B cell (primary cell): ENCODE measurements around the gene SNX11. TPM values are rescaled to one million over a fixed set of nuclear protein-coding genes. Genes with fewer than 3 reads are reported as not detected.
"Not testable (repeated sequence)": the region's sequence is repeated elsewhere in the genome, so short reads cannot be mapped to it uniquely, and the experiment has no call there.

Experiments
- ATAC-seq: fragments of 200-7000 bp; cut with Tn5 transposase; one replicate; pipeline ENCODE4 v1.10.0; 2021; ENCODE audit warnings: low read depth, mild to moderate bottlenecking, moderate number of reproducible peaks, moderate library complexity
- CTCF ChIA-PET: fragments of 350-600 bp; sonication (Branson Sonifier 250); formaldehyde crosslinking; loops from one replicate; lab custom pipeline; 2021; ENCODE audit warnings: antibody characterized with exemption, inconsistent platforms; lab: Charles Lee
- POLR2A ChIA-PET: fragments of 350-600 bp; sonication (Branson Sonifier 250); formaldehyde crosslinking; loops from one replicate; lab custom pipeline; 2021; ENCODE audit warnings: antibody characterized with exemption; lab: Charles Lee
- DNase-seq: peaks from one replicate; pipeline ENCODE4 v3.0.0; 2013
- H2AFZ ChIP-seq: 2 replicates; pipeline ENCODE4 v1.6.1; 2012; ENCODE audit warnings: mild to moderate bottlenecking, low read depth, low read length; ENCODE audit not compliant: insufficient read depth, poor library complexity, severe bottlenecking
- H3K27ac ChIP-seq, 2 donors: 1 replicate in 1 of 2; 2 replicates in 1 of 2; pipeline ENCODE4 v1.5.1; 2012 to 2013; ENCODE audit warnings: low read length in 2 of 2, mild to moderate bottlenecking in 2 of 2, moderate library complexity in 1 of 2
- H3K27me3 ChIP-seq, 4 experiments: fragments of 200-600 bp in 1 of 4; sonication (generic) in 1 of 4; replicated peaks in 1 of 4; 1 replicate in 2 of 4; 2 replicates in 2 of 4; pipeline versions ENCODE4 v1.6.1 to v1.7.0; 2013 to 2016; ENCODE audit warnings: low read length in 3 of 4, mild to moderate bottlenecking in 2 of 4, mixed read lengths in 1 of 4, moderate library complexity in 1 of 4; ENCODE audit not compliant: insufficient read depth in 4 of 4, control insufficient read depth in 3 of 4; ENCODE audit errors: control extremely low read depth in 1 of 4
- H3K36me3 ChIP-seq, 2 experiments: replicated peaks in 1 of 2; 1 replicate in 1 of 2; 2 replicates in 1 of 2; pipeline versions ENCODE4 v1.6.1 to v1.7.1; 2013; ENCODE audit warnings: low read length in 1 of 2; ENCODE audit not compliant: insufficient read depth in 2 of 2, control insufficient read depth in 1 of 2; ENCODE audit errors: control extremely low read depth in 1 of 2, extremely low read depth in 1 of 2
- H3K4me1 ChIP-seq, 2 donors: fragments of 200-600 bp in 1 of 2; sonication (generic) in 1 of 2; 1 replicate in 1 of 2; 2 replicates in 1 of 2; pipeline versions ENCODE4 v1.5.1 to v1.6.1; 2013 to 2017; ENCODE audit warnings: low read length in 2 of 2; ENCODE audit not compliant: control insufficient read depth in 2 of 2, insufficient read depth in 2 of 2
- H3K4me2 ChIP-seq: replicated peaks from 2 replicates; pipeline ENCODE3; 2012; ENCODE audit warnings: mild to moderate bottlenecking, low read depth, low read length; ENCODE audit not compliant: poor library complexity, severe bottlenecking
- H3K4me3 ChIP-seq, 5 experiments: fragments of 200-600 bp in 1 of 5; sonication (generic) in 1 of 5; 1 replicate in 3 of 5; 2 replicates in 2 of 5; pipeline versions ENCODE4 v1.5.1 to v1.7.0; 2011 to 2016; ENCODE audit warnings: low read length in 4 of 5, mild to moderate bottlenecking in 4 of 5, low read depth in 2 of 5, control low read depth in 1 of 5, moderate library complexity in 1 of 5; ENCODE audit not compliant: insufficient read depth in 1 of 5; ENCODE audit errors: control extremely low read depth in 1 of 5, extremely low read depth in 1 of 5
- H3K79me2 ChIP-seq: fragments of 200-600 bp; sonication (generic); one replicate; pipeline ENCODE4 v1.6.0; 2016; ENCODE audit warnings: low read length; ENCODE audit not compliant: control insufficient read depth, insufficient read depth
- H3K9ac ChIP-seq: fragments of 200-600 bp; sonication (generic); 2 replicates; pipeline ENCODE4 v1.6.1; 2017; ENCODE audit warnings: mild to moderate bottlenecking, low read length, moderate library complexity
- H3K9me3 ChIP-seq, 3 donors: one replicate each; pipeline versions ENCODE4 v1.6.1 to v1.7.1; 2013; ENCODE audit warnings: low read length in 2 of 3; ENCODE audit not compliant: control insufficient read depth in 2 of 3, insufficient read depth in 1 of 3; ENCODE audit errors: control extremely low read depth in 1 of 3
- H4K20me1 ChIP-seq: 2 replicates; pipeline ENCODE4 v1.6.0; 2012; ENCODE audit warnings: mild to moderate bottlenecking, low read length; ENCODE audit not compliant: insufficient read depth, control insufficient read depth, poor library complexity, severe bottlenecking
- H3K27ac Mint-ChIP-seq: one replicate; pipeline ENCODE4 v1.8.0; 2021; ENCODE audit warnings: mixed read lengths
- H3K27me3 Mint-ChIP-seq: one replicate; pipeline ENCODE4 v1.8.0; 2021; ENCODE audit warnings: mixed read lengths
- H3K4me1 Mint-ChIP-seq: one replicate; pipeline ENCODE4 v1.8.0; 2021; ENCODE audit warnings: mixed read lengths
- H3K4me3 Mint-ChIP-seq: one replicate; pipeline ENCODE4 v1.8.0; 2021; ENCODE audit warnings: mixed read lengths
- H3K9me3 Mint-ChIP-seq: one replicate; pipeline ENCODE4 v1.8.0; 2022; ENCODE audit warnings: mixed read lengths; ENCODE audit not compliant: insufficient read depth
- EZH2 ChIP-seq: IDR thresholded peaks from 2 replicates; pipeline ENCODE4 v1.6.1; 2012; ENCODE audit warnings: borderline replicate concordance, low read depth, mild to moderate bottlenecking, moderate library complexity, low read length; ENCODE audit not compliant: insufficient read depth, poor library complexity, severe bottlenecking
- WGBS: methylation state at CpG from one replicate; pipeline ENCODE4 v1.1.5; 2013; ENCODE audit warnings: missing lambda C conversion rate; ENCODE audit not compliant: insufficient coverage; 5-methylcytosine and 5-hydroxymethylcytosine counted together
- intact Hi-C: fragments of 100-400 bp; cut with micrococcal nuclease; formaldehyde crosslinking; loops from one replicate; pipeline ENCODE4 v1.10.0; 2022
- polyA plus RNA-seq: library from polyadenylated mRNA; depleted of rRNA; stranded (reverse); fragments of >200 nt; gene quantifications from 2 replicates; pipeline ENCODE4 v1.2.3, GENCODE V29; 2012
- total RNA-seq, 2 donors: library from RNA; stranded (reverse); fragments of 120-200 nt in 1 of 2; gene quantifications; 1 replicate in 1 of 2; 2 replicates in 1 of 2; pipeline versions ENCODE4 v1.2.3 to v1.2.4, GENCODE V29; 2013 to 2022
- TF ChIP-seq, protein P1 (sequence below): fragments of 200-600 bp; IDR thresholded peaks from one replicate; pipeline ENCODE4 v1.8.0; 2022; ENCODE audit warnings: antibody characterized with exemption, mild to moderate bottlenecking

SNX11 gene
- total and polyA plus RNA-seq, 2 donors (not counting 1 experiment from before 2014, with no cell fraction given) = 25.6 to 42.0 TPM

DNA sequence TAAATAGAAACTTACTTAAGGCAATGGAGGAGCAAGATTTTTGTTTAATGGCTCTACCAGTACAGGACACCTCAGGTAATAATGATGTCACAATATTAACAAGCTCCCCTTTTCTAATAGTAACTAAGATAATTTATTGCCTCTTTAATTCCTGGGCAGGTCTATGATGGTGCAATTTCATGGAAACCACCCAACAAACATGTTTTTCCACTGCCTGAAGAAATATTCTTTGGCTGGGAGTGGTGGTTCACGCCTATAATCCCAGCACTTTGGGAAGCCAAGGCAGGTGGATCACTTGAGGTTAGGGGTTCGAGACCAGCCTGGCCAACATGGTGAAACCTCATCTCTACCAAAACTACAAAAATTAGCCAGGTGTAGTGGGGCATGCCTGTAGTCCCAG is 39.8 kb upstream of the SNX11 start:
- intact Hi-C loops, DNase-seq, H3K27me3 Mint-ChIP-seq, H3K79me2 ChIP-seq, H3K27ac Mint-ChIP-seq, H3K4me1 Mint-ChIP-seq, H3K9me3 Mint-ChIP-seq, POLR2A ChIA-PET, H3K27ac ChIP-seq, H2AFZ ChIP-seq, H3K9me3 ChIP-seq, H3K4me1 ChIP-seq, H3K4me2 ChIP-seq, H3K27me3 ChIP-seq, H4K20me1 ChIP-seq, ATAC-seq, H3K9ac ChIP-seq, H3K4me3 Mint-ChIP-seq, H3K4me3 ChIP-seq: not testable (repeated sequence)
- CTCF ChIA-PET = interaction anchor here (0.8 to 3.3 kb wide), 6 partner anchors 12 to 89 kb away, joined by 3 to 24 read pairs (median 4); no protein-coding TSS in a partner anchor
- peaks cover 14 to 31% of the 10 kb centered on the region in 2 experiments for H3K36me3 ChIP-seq
- WGBS = no CpG with 5 or more reads among the region's 2 CpGs

DNA sequence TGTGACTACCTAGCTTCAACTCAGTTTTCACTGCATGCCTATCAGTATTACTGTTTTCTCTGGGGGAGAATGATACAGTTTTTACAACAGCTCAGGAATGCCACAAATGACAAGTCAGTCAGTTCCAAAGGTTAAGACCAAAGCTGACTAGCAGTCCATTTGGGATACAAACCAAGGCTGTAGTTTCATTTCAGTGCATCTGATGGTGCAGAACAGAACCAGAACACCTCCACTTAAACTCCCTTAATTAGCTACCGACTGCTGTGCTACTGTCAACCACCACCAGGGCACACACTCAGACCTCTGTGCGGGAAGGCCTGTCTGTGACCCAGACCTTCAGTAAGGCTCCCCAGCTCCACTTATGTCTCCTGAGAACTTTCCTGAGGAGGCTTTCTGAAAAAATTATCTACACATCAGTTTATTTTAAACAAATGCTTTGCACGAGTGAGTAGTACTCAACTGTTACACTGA is 39.0 kb upstream of the SNX11 start:
- no peak overlapping the region for H3K4me2 ChIP-seq
- no peak overlapping the region for H3K27ac ChIP-seq
- peaks cover 14 to 27% of the 10 kb centered on the region in 2 experiments for H3K36me3 ChIP-seq
- Mint-ChIP-seq H3K27me3 (no peaks in the 10 kb centered on the region), H3K9me3 (no peaks in the 10 kb centered on the region), H3K4me1 (no peaks in the 10 kb centered on the region), H3K4me3 (no peak overlapping the region), H3K27ac (no peak overlapping the region)
- WGBS = 92% methylated on average over 2 of the region's 3 CpGs
- peak; percentile 31 for ATAC-seq
- no peak overlapping the region for H3K4me3 ChIP-seq
- intact Hi-C loops = no loop called here
- no peaks in the 10 kb centered on the region for H4K20me1 ChIP-seq
- ChIA-PET POLR2A (no interaction called here), CTCF (interaction anchor here (0.8 to 3.3 kb wide), 9 partner anchors 11 to 90 kb away, joined by 3 to 24 read pairs (median 3); no protein-coding TSS in a partner anchor)
- DNase-seq = no peak
- no peak overlapping the region for H3K9ac ChIP-seq
- no peak overlapping the region for H2AFZ ChIP-seq
- H3K79me2 ChIP-seq = no peaks in the 10 kb centered on the region
- TF ChIP-seq EZH2 = no peak
- TF ChIP-seq, protein P1, sequence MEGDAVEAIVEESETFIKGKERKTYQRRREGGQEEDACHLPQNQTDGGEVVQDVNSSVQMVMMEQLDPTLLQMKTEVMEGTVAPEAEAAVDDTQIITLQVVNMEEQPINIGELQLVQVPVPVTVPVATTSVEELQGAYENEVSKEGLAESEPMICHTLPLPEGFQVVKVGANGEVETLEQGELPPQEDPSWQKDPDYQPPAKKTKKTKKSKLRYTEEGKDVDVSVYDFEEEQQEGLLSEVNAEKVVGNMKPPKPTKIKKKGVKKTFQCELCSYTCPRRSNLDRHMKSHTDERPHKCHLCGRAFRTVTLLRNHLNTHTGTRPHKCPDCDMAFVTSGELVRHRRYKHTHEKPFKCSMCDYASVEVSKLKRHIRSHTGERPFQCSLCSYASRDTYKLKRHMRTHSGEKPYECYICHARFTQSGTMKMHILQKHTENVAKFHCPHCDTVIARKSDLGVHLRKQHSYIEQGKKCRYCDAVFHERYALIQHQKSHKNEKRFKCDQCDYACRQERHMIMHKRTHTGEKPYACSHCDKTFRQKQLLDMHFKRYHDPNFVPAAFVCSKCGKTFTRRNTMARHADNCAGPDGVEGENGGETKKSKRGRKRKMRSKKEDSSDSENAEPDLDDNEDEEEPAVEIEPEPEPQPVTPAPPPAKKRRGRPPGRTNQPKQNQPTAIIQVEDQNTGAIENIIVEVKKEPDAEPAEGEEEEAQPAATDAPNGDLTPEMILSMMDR = peak; percentile 30
- H3K9me3 ChIP-seq = no peaks in the 10 kb centered on the region
- no peaks in the 10 kb centered on the region for H3K4me1 ChIP-seq
- no peaks in the 10 kb centered on the region for H3K27me3 ChIP-seq
